ENCODE measurements around the gene KRTAP27-1. TPM values are rescaled to one million over a fixed set of nuclear protein-coding genes. Genes with fewer than 3 reads are reported as not detected.

Gene KRTAP27-1, protein sequence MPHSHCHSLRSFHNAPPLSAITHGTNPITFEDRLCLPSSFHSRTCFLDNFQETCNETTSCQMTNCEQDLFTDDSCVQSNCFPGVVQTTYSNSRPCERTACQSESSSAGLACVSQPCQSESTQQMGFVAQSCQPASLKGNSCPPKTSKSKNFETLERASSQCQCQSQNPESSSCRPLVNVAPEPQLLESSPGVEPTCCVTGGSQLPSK
- not detected in 2 replicates for total RNA-seq

DNA sequence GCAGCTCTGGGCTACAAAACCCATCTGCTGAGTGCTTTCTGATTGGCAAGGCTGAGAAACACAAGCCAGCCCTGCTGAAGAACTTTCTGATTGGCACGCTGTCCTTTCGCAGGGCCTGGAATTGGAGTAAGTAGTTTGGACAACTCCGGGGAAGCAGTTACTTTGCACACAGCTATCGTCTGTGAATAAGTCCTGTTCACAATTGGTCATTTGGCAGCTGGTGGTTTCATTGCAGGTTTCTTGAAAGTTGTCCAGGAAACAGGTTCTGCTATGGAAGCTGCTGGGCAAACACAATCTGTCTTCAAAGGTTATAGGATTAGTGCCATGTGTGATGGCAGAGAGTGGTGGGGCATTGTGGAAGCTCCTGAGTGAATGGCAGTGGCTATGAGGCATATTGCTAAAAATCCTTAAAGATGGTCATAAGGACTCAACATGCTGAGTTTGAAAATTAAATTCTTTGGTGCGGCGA is at the start of gene KRTAP27-1:
KRTAP27-1 (minus strand) TSS at position 419 of the 469 bp plus-strand sequence; CDS start at position 393, 26 bp downstream.

DNA sequence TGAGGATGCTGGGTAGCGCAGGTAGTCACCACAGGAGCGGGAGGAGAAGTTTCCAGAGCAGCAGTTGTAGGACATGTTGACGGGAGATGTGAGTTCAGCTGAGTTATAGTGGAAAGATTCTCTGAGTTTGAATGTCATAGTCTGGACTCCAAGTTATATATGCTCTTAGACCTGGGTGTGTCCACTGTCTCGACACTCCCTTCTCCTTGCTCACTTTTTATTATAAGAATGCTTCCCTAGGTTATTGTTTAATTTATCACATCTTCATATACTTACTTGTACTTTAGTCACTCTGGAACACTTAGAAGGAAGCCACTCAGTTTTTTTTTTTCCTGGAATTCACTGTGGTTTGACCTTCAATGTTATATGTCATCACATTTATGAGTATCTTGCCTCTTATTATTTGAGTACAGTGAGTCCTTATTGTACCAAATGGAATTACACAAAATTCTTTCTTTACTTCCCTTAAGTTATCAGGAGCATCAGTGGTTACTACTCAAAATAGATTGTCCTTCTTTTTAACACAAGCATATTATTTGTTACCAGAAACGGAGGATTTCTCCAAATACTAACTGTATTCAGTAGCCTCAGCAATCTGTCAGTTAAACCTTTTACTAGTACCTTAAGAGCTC is 34.8 kb upstream of the KRTAP27-1 start, which contains the start of gene KRTAP13-2:
KRTAP13-2 (minus strand) TSS at position 133 of the 632 bp plus-strand sequence; CDS start at position 75, 58 bp downstream.

DNA sequence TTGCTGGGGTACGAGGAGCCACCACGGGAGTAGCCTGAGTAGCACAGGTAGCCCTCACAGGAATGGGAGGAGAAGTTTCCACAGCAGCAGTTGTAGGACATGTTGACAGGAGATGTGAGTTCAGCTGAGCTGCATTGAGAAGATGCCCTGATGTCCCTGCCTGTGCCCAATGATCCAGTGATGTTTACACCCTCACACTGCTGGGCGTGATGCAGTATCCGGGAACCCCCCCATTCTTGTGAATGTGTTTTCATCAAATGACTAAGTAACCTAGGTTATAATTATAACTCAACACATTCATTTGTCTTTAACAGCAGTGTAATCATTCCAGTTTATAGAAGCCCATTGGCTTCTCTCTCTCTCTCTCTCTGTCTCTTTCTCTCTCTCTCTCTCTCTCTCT is 11.0 kb upstream of the KRTAP27-1 start, which contains the start of gene KRTAP23-1:
KRTAP23-1 (minus strand) TSS at position 101 of the 400 bp plus-strand sequence; CDS start at position 101, 0 bp downstream.

DNA sequence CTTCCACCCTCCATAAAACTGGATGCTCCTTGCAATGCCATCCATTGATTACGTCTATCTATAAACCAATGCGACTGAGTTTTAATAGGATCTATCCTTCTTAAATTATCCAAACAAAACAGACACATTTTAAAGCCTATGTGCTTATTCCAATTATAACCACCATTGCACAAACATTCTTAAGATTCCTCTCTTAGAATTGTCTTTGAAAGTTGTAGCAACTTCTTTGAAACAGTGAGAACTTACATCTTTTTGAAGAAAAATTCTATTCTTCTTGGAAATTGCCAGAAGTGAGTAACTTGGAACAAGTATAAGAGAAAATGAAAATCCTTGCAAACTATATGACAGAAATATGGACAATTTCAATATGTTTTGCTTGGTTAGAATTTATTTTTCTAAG is 17.3 kb downstream of the KRTAP27-1 start, which contains the start of gene KRTAP26-1:
KRTAP26-1 (minus strand) TSS at position 101 of the 400 bp plus-strand sequence. CDS start 280 bp downstream, outside the sequence.

DNA sequence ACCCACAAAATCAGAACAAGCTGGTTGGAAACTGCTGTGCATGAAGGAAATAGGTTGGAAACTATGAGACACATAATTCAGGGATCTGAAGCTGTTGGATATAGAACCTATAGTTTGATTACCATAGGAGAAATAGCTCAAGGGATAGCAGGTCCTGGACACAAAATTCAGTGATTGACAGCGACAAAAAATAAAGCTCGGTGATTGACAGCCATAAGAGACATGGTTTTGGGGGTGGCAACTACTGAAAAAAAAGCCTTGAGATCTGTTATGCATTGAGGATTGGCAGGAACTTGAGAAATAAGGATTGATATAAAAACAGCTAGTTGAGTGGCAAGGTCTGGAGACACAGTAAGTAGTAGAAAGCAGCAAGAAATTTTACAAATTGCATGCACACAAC is 48.3 kb downstream of the KRTAP27-1 start, which contains the start of gene KRTAP25-1:
KRTAP25-1 (minus strand) TSS at position 300 of the 400 bp plus-strand sequence; CDS start at position 276, 24 bp downstream.

Other genes with a start within 250 kb of the KRTAP27-1 start
- not detected in 2 replicates for gene CLDN17, start 170.9 kb downstream of the KRTAP27-1 start, total RNA-seq
- not detected in 2 replicates for gene CLDN8, start 121.6 kb downstream of the KRTAP27-1 start, total RNA-seq
- not detected in 2 replicates for gene KRTAP24-1, start 54.7 kb downstream of the KRTAP27-1 start, total RNA-seq
- gene KRTAP25-1, start 48.2 kb downstream of the KRTAP27-1 start, total RNA-seq = not detected in 2 replicates
- not detected in 2 replicates for gene KRTAP26-1, start 17.4 kb downstream of the KRTAP27-1 start, total RNA-seq
- not detected in 2 replicates for gene KRTAP23-1, start 10.9 kb upstream of the KRTAP27-1 start, total RNA-seq
- gene KRTAP13-2, start 34.6 kb upstream of the KRTAP27-1 start, total RNA-seq = not detected in 2 replicates
- gene KRTAP13-1, start 58.3 kb upstream of the KRTAP27-1 start, total RNA-seq = not detected in 2 replicates
- gene KRTAP13-3, start 88.2 kb upstream of the KRTAP27-1 start, total RNA-seq = not detected in 2 replicates
- gene KRTAP13-4, start 92.5 kb upstream of the KRTAP27-1 start, total RNA-seq = not detected in 2 replicates
- not detected in 2 replicates for gene KRTAP15-1, start 102.6 kb upstream of the KRTAP27-1 start, total RNA-seq
- gene KRTAP19-1, start 142.7 kb upstream of the KRTAP27-1 start, total RNA-seq = not detected in 2 replicates
- gene KRTAP19-2, start 149.7 kb upstream of the KRTAP27-1 start, total RNA-seq = not detected in 2 replicates
- not detected in 2 replicates for gene KRTAP19-3, start 154.3 kb upstream of the KRTAP27-1 start, total RNA-seq
- not detected in 2 replicates for gene KRTAP19-4, start 159.5 kb upstream of the KRTAP27-1 start, total RNA-seq
- not detected in 2 replicates for gene KRTAP19-5, start 164.4 kb upstream of the KRTAP27-1 start, total RNA-seq
- not detected in 2 replicates for gene KRTAP19-6, start 204.2 kb upstream of the KRTAP27-1 start, total RNA-seq
- not detected in 2 replicates for gene KRTAP19-7, start 223.6 kb upstream of the KRTAP27-1 start, total RNA-seq

Measured in smooth muscle cell of the umbilical artery (primary cell).